Trophoblast cell (in vitro differentiated cells and primary cell): ENCODE results near the gene PAK1.

Source experiments
- DNase-seq, 2 donors: peaks; one replicate each; pipeline ENCODE4 v3.0.0-alpha.2; 2016
- H2AFZ ChIP-seq: 2 replicates; pipeline ENCODE4 v1.6.1; 2013; ENCODE audit warnings: low read length, moderate library complexity, mild to moderate bottlenecking; ENCODE audit not compliant: insufficient read depth, poor library complexity
- H2AK5ac ChIP-seq: 2 replicates; pipeline ENCODE4 v1.6.1; 2013; ENCODE audit warnings: mild to moderate bottlenecking, low read length
- H2BK120ac ChIP-seq: 2 replicates; pipeline ENCODE4 v1.6.1; 2013; ENCODE audit warnings: low read length, mild to moderate bottlenecking, moderate library complexity; ENCODE audit not compliant: insufficient read depth, poor library complexity
- H2BK12ac ChIP-seq: 2 replicates; pipeline ENCODE4 v1.6.1; 2013; ENCODE audit warnings: mild to moderate bottlenecking, low read length, moderate library complexity
- H2BK5ac ChIP-seq: 2 replicates; pipeline ENCODE4 v1.6.1; 2013; ENCODE audit warnings: low read length, low read depth, moderate library complexity, mild to moderate bottlenecking; ENCODE audit not compliant: poor library complexity
- H3K14ac ChIP-seq: 2 replicates; pipeline ENCODE4 v1.6.1; 2013; ENCODE audit warnings: mild to moderate bottlenecking, low read length
- H3K18ac ChIP-seq: 2 replicates; pipeline ENCODE4 v1.6.1; 2013; ENCODE audit warnings: mild to moderate bottlenecking, low read length
- H3K23ac ChIP-seq: 2 replicates; pipeline ENCODE4 v1.6.1; 2013; ENCODE audit warnings: low read length
- H3K27ac ChIP-seq: 2 replicates; pipeline ENCODE4 v1.5.1; 2013; ENCODE audit warnings: low read depth, mild to moderate bottlenecking, inconsistent platforms, low read length, moderate library complexity
- H3K27me3 ChIP-seq: 2 replicates; pipeline ENCODE4 v1.6.1; 2013; ENCODE audit warnings: inconsistent platforms, mild to moderate bottlenecking, low read length, moderate library complexity; ENCODE audit not compliant: insufficient read depth
- H3K36me3 ChIP-seq, 2 experiments: 1 replicate in 1 of 2; 2 replicates in 1 of 2; pipeline ENCODE4 v1.6.1; 2013; ENCODE audit warnings: low read length in 2 of 2, mild to moderate bottlenecking in 2 of 2, moderate library complexity in 1 of 2; ENCODE audit not compliant: insufficient read depth in 2 of 2, control insufficient read depth in 1 of 2
- H3K4ac ChIP-seq: 2 replicates; pipeline ENCODE4 v1.6.1; 2013; ENCODE audit warnings: low read depth, mild to moderate bottlenecking, low read length, moderate library complexity
- H3K4me1 ChIP-seq, 2 experiments: 1 replicate in 1 of 2; 2 replicates in 1 of 2; pipeline ENCODE4 v1.6.1; 2013; ENCODE audit warnings: low read length in 2 of 2, mild to moderate bottlenecking in 2 of 2, moderate library complexity in 1 of 2; ENCODE audit not compliant: insufficient read depth in 2 of 2, control insufficient read depth in 1 of 2
- H3K4me2 ChIP-seq: 2 replicates; pipeline ENCODE4 v1.6.1; 2013; ENCODE audit warnings: inconsistent platforms, mild to moderate bottlenecking, low read length, moderate library complexity
- H3K4me3 ChIP-seq: 2 replicates; pipeline ENCODE4 v1.5.1; 2013; ENCODE audit warnings: mild to moderate bottlenecking, low read depth, low read length, inconsistent platforms
- H3K79me1 ChIP-seq: one replicate; pipeline ENCODE4 v1.6.1; 2013; ENCODE audit warnings: low read length
- H3K79me2 ChIP-seq: 2 replicates; pipeline ENCODE4 v1.6.1; 2013; ENCODE audit warnings: low read length, mild to moderate bottlenecking; ENCODE audit not compliant: control insufficient read depth, insufficient read depth, poor library complexity
- H3K9ac ChIP-seq: 2 replicates; pipeline ENCODE4 v1.6.1; 2013; ENCODE audit warnings: mild to moderate bottlenecking, low read length
- H3K9me3 ChIP-seq: 2 replicates; pipeline ENCODE4 v1.6.1; 2013; ENCODE audit warnings: low read depth, mild to moderate bottlenecking, control low read depth, inconsistent platforms, low read length; ENCODE audit not compliant: insufficient read depth
- H4K12ac ChIP-seq: 2 replicates; pipeline ENCODE4 v1.6.1; 2013; ENCODE audit warnings: low read depth, mild to moderate bottlenecking, low read length, moderate library complexity
- H4K8ac ChIP-seq: 2 replicates; pipeline ENCODE4 v1.6.1; 2013; ENCODE audit warnings: low read depth, mild to moderate bottlenecking, low read length, moderate library complexity
- H4K91ac ChIP-seq: one replicate; pipeline ENCODE4 v1.6.1; 2013; ENCODE audit warnings: low read depth, mild to moderate bottlenecking, low read length, moderate library complexity
- WGBS: extraction: QIAGEN DNeasy Blood & Tissue Kit; methylation state at CpG from one replicate; pipeline ENCODE4 v1.1.7; 2013; ENCODE audit warnings: missing lambda C conversion rate; ENCODE audit not compliant: insufficient read length, insufficient coverage; ENCODE audit errors: extremely low coverage; 5-methylcytosine and 5-hydroxymethylcytosine counted together

Gene PAK1

DNA sequence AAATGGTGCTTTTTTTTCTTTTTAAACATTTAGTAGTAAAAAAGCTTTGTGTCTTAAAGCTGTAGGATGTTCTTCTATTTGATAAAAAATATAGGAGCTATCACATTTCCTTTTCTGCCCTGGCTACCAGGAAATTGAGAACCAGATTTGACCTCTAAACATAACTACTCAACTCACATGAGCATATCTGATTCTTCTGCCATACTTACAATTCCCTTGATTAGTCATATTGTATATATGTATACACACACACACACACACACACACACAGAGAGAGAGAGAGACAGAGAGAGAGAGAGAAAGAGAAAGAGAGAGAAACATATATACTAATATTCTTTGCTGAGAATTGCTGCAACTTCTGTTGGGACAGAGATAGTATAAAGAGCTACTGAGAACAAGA is 149.4 kb downstream of the PAK1 start:
- H3K9me3 ChIP-seq = no peaks in the 10 kb centered on the region
- H3K18ac ChIP-seq = no peak overlapping the region
- H3K27me3 ChIP-seq = no peaks in the 10 kb centered on the region
- H4K8ac ChIP-seq = no peak overlapping the region
- no peak overlapping the region for H3K4me3 ChIP-seq
- no peak overlapping the region for H4K12ac ChIP-seq
- H2BK12ac ChIP-seq = no peak overlapping the region
- H3K23ac ChIP-seq = no peak overlapping the region
- no peak overlapping the region for H2BK5ac ChIP-seq
- H2AK5ac ChIP-seq = no peak overlapping the region
- peaks cover 10 to 13% of the 10 kb centered on the region in 2 experiments for H3K36me3 ChIP-seq
- H3K79me2 ChIP-seq = no peaks in the 10 kb centered on the region
- no peaks in the 10 kb centered on the region for H3K79me1 ChIP-seq
- no peaks in the 10 kb centered on the region for H3K4me1 ChIP-seq
- H2BK120ac ChIP-seq = no peak overlapping the region
- H2AFZ ChIP-seq = no peak overlapping the region
- H3K27ac ChIP-seq = no peak overlapping the region
- no peak overlapping the region for H3K4me2 ChIP-seq
- DNase-seq = peak in 1 of 2 donors; percentile 19
- no peak overlapping the region for H3K9ac ChIP-seq
- H3K4ac ChIP-seq = no peak overlapping the region
- H3K14ac ChIP-seq = no peak overlapping the region
- H4K91ac ChIP-seq = no peak overlapping the region

DNA sequence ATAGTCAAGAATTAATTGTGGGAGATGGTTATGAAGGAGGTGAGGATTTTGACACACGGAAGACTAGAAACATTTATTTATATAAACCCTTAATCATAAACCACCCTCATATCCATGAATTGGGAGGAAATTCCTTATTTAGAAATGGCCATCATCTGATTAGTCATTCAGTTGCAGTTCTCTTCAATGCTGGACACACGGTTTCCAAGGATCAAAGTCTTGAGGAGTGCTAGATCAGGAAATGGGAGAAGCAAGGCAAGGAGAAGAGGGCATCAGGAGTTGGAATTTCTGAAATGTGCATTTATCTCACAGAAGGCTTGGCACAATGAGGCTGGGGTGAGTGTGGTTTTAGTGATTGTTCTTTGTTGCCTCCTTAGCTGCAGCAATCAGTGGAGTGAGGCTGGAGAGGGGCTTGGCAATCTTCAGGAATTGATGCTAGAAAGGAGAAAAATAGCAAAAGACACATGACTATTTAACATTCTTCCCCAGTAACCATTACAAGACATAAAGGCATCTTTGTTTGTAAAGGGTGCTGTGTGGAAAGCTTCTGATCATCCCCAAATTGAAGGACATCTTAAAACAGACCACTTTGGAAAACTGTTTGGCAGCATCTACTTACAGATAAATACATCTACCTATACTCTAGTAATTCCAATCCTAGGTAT is 150.8 kb downstream of the PAK1 start:
- Histone ChIP-seq H2BK120ac (no peak overlapping the region), H4K91ac (no peak overlapping the region), H2BK5ac (no peak overlapping the region), H3K9ac (no peak overlapping the region), H3K4me2 (no peak overlapping the region), H2AK5ac (no peak overlapping the region), H3K18ac (no peak overlapping the region), H3K23ac (no peak overlapping the region), H3K27me3 (no peaks in the 10 kb centered on the region), H3K27ac (no peak overlapping the region), H3K79me2 (no peaks in the 10 kb centered on the region), H3K4me1 (no peaks in the 10 kb centered on the region), H2AFZ (no peak overlapping the region), H3K4ac (no peak overlapping the region), H4K12ac (no peak overlapping the region), H2BK12ac (no peak overlapping the region), H3K9me3 (no peaks in the 10 kb centered on the region), H3K4me3 (no peak overlapping the region), H3K79me1 (no peaks in the 10 kb centered on the region), H4K8ac (no peak overlapping the region), H3K36me3 (peaks cover 10 to 13% of the 10 kb centered on the region in 2 experiments), H3K14ac (no peak overlapping the region)
- no CpG with 5 or more reads among the region's 2 CpGs for WGBS
- DNase-seq = peak in 1 of 2 donors; percentile 14

- Histone ChIP-seq H2BK5ac (no peak overlapping the region), H3K79me1 (no peaks in the 10 kb centered on the region), H2BK120ac (no peak overlapping the region), H3K79me2 (no peaks in the 10 kb centered on the region), H3K4ac (no peak overlapping the region), H3K9ac (no peak overlapping the region), H2AFZ (no peak overlapping the region), H3K9me3 (no peaks in the 10 kb centered on the region), H3K23ac (no peak overlapping the region), H4K12ac (no peak overlapping the region), H3K4me3 (no peak overlapping the region), H4K8ac (no peak overlapping the region), H3K4me1 (no peaks in the 10 kb centered on the region), H4K91ac (no peak overlapping the region), H3K36me3 (peaks cover 10 to 13% of the 10 kb centered on the region in 2 experiments), H2BK12ac (no peak overlapping the region), H3K27me3 (no peaks in the 10 kb centered on the region), H3K27ac (no peak overlapping the region), H3K4me2 (no peak overlapping the region), H3K14ac (no peak overlapping the region), H3K18ac (no peak overlapping the region), H2AK5ac (no peak overlapping the region)
- peak; percentile 65 to 68 for DNase-seq
- WGBS = no CpG with 5 or more reads among the region's 2 CpGs
These were observed 151.4 kb downstream of the PAK1 start for GRCh38 chr11:77322506-77322905.

GRCh38 chr11:77320351-77320750 is 153.5 kb downstream of the PAK1 start:
- DNase-seq = no peak
- H2BK120ac ChIP-seq = no peak overlapping the region
- H3K18ac ChIP-seq = no peak overlapping the region
- H3K79me2 ChIP-seq = no peaks in the 10 kb centered on the region
- no peak overlapping the region for H3K14ac ChIP-seq
- H4K91ac ChIP-seq = no peak overlapping the region
- H2BK12ac ChIP-seq = no peak overlapping the region
- no peak overlapping the region for H2AFZ ChIP-seq
- no peak overlapping the region for H3K4me3 ChIP-seq
- WGBS = no CpG with 5 or more reads among the region's 1 CpG
- no peaks in the 10 kb centered on the region for H3K27me3 ChIP-seq
- no peak overlapping the region for H3K9ac ChIP-seq
- H3K36me3 ChIP-seq = peaks cover 7 to 11% of the 10 kb centered on the region in 2 experiments
- no peak overlapping the region for H2AK5ac ChIP-seq
- H4K12ac ChIP-seq = no peak overlapping the region
- H2BK5ac ChIP-seq = no peak overlapping the region
- no peaks in the 10 kb centered on the region for H3K9me3 ChIP-seq
- H3K27ac ChIP-seq = no peak overlapping the region
- H3K4ac ChIP-seq = no peak overlapping the region
- no peak overlapping the region for H4K8ac ChIP-seq
- H3K4me2 ChIP-seq = no peak overlapping the region
- H3K4me1 ChIP-seq = no peaks in the 10 kb centered on the region
- no peaks in the 10 kb centered on the region for H3K79me1 ChIP-seq
- no peak overlapping the region for H3K23ac ChIP-seq
